Measurements from ENCODE around the gene MOB1B.

MOB1B gene

GRCh38 chr4:70903291-70903603 is 1.1 kb downstream of the MOB1B start:
- TF ChIP-seq ZBTB7A (IDR thresholded peaks at IDR 0.05; ENCODE audit: low read depth), result no peak
- TF ChIP-seq TAF1 (IDR thresholded peaks at IDR 0.05; ENCODE audit: low read depth), result no peak
- no peak for TF ChIP-seq TCF12 (IDR thresholded peaks at IDR 0.05; ENCODE audit: low read depth)
- no peak for TF ChIP-seq TEAD4 (IDR thresholded peaks at IDR 0.05)
- TF ChIP-seq, protein P1, sequence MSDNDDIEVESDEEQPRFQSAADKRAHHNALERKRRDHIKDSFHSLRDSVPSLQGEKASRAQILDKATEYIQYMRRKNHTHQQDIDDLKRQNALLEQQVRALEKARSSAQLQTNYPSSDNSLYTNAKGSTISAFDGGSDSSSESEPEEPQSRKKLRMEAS (IDR thresholded peaks at IDR 0.05), result no peak

DNA sequence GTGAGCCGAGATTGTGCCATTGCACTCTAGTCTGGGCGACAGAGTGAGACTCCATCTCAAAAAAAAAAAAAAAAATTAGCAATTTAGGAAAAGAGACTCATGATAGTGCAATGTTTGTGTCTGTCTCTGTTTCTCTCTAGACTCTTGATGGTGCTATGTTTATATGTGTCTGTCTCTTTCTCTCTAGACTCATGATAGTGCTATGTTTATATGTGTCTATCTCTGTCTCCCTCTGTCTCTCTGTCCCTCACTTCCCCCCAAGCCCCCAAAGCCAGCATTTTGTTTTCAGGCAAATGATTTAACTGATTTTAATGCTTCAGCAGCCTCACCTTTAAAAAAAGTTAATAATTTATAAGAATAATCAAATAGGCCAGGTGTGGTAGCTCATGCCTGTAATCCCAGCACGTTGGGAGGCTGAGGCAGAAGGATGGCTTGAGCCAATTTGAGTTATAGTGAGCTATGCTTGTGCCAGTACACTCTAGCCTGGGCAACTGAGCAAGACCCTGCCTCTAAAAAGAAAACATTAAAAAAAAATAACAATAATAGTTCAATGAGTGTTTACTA is 6.9 kb downstream of the MOB1B start:
- TF ChIP-seq CEBPB (IDR thresholded peaks at IDR 0.05) (no peak), YY1 (IDR thresholded peaks at IDR 0.05; ENCODE audit: low read depth) (no peak), ZBTB7A (IDR thresholded peaks at IDR 0.05; ENCODE audit: low read depth) (no peak), NFIC (IDR thresholded peaks at IDR 0.05) (no peak), TEAD4 (IDR thresholded peaks at IDR 0.05) (no peak), EP300 (IDR thresholded peaks at IDR 0.05; ENCODE audit: borderline replicate concordance) (no peak), CREB1 (IDR thresholded peaks at IDR 0.05; ENCODE audit: low read depth) (no peak), EGR1 (IDR thresholded peaks at IDR 0.05) (no peak), TCF12 (IDR thresholded peaks at IDR 0.05; ENCODE audit: low read depth) (no peak), FOXM1 (IDR thresholded peaks at IDR 0.05; ENCODE audit: borderline replicate concordance, low read depth) (no peak), TAF1 (IDR thresholded peaks at IDR 0.05; ENCODE audit: low read depth) (no peak), RAD21 (IDR thresholded peaks at IDR 0.05; ENCODE audit: low read depth) (no peak)
- TF ChIP-seq, protein P1 (IDR thresholded peaks at IDR 0.05), result no peak
- TF ChIP-seq, protein P2, sequence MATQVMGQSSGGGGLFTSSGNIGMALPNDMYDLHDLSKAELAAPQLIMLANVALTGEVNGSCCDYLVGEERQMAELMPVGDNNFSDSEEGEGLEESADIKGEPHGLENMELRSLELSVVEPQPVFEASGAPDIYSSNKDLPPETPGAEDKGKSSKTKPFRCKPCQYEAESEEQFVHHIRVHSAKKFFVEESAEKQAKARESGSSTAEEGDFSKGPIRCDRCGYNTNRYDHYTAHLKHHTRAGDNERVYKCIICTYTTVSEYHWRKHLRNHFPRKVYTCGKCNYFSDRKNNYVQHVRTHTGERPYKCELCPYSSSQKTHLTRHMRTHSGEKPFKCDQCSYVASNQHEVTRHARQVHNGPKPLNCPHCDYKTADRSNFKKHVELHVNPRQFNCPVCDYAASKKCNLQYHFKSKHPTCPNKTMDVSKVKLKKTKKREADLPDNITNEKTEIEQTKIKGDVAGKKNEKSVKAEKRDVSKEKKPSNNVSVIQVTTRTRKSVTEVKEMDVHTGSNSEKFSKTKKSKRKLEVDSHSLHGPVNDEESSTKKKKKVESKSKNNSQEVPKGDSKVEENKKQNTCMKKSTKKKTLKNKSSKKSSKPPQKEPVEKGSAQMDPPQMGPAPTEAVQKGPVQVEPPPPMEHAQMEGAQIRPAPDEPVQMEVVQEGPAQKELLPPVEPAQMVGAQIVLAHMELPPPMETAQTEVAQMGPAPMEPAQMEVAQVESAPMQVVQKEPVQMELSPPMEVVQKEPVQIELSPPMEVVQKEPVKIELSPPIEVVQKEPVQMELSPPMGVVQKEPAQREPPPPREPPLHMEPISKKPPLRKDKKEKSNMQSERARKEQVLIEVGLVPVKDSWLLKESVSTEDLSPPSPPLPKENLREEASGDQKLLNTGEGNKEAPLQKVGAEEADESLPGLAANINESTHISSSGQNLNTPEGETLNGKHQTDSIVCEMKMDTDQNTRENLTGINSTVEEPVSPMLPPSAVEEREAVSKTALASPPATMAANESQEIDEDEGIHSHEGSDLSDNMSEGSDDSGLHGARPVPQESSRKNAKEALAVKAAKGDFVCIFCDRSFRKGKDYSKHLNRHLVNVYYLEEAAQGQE (IDR thresholded peaks at IDR 0.05; ENCODE audit: low read depth), result no peak
- TF ChIP-seq, protein P3, sequence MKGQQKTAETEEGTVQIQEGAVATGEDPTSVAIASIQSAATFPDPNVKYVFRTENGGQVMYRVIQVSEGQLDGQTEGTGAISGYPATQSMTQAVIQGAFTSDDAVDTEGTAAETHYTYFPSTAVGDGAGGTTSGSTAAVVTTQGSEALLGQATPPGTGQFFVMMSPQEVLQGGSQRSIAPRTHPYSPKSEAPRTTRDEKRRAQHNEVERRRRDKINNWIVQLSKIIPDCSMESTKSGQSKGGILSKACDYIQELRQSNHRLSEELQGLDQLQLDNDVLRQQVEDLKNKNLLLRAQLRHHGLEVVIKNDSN (IDR thresholded peaks at IDR 0.05), result no peak

GRCh38 chr4:70914000-70914399 is 11.8 kb downstream of the MOB1B start:
- TF ChIP-seq, protein P3 (IDR thresholded peaks at IDR 0.05), result no peak

GRCh38 chr4:70914631-70915030 is 12.5 kb downstream of the MOB1B start:
- no peak for TF ChIP-seq CREB1 (IDR thresholded peaks at IDR 0.05; ENCODE audit: low read depth)
- no peak for TF ChIP-seq NFIC (IDR thresholded peaks at IDR 0.05)
- TF ChIP-seq TEAD4 (IDR thresholded peaks at IDR 0.05), result no peak
- TF ChIP-seq, protein P1 (IDR thresholded peaks at IDR 0.05), result no peak
- TF ChIP-seq CEBPB (IDR thresholded peaks at IDR 0.05), result no peak
- no peak for TF ChIP-seq TAF1 (IDR thresholded peaks at IDR 0.05; ENCODE audit: low read depth)

- no peak for TF ChIP-seq RAD21 (IDR thresholded peaks at IDR 0.05; ENCODE audit: low read depth)
- TF ChIP-seq TEAD4 (IDR thresholded peaks at IDR 0.05), result no peak
- no peak for TF ChIP-seq CEBPB (IDR thresholded peaks at IDR 0.05)
- TF ChIP-seq, protein P1 (IDR thresholded peaks at IDR 0.05), result no peak
- TF ChIP-seq TAF1 (IDR thresholded peaks at IDR 0.05; ENCODE audit: low read depth), result no peak
- TF ChIP-seq FOXM1 (IDR thresholded peaks at IDR 0.05; ENCODE audit: borderline replicate concordance, low read depth), result no peak
- TF ChIP-seq, protein P2 (IDR thresholded peaks at IDR 0.05; ENCODE audit: low read depth), result no peak
- no peak for TF ChIP-seq EP300 (IDR thresholded peaks at IDR 0.05; ENCODE audit: borderline replicate concordance)
- TF ChIP-seq ZBTB7A (IDR thresholded peaks at IDR 0.05; ENCODE audit: low read depth), result no peak
- no peak for TF ChIP-seq YY1 (IDR thresholded peaks at IDR 0.05; ENCODE audit: low read depth)
- no peak for TF ChIP-seq CREB1 (IDR thresholded peaks at IDR 0.05; ENCODE audit: low read depth)
These were observed 13.1 kb downstream of the MOB1B start for GRCh38 chr4:70915036-70915815.
